ENCODE measurements around the gene LGR5. TPM values are rescaled to one million over a fixed set of nuclear protein-coding genes. Genes with fewer than 3 reads are reported as not detected.
"Not testable (repeated sequence)": the region's sequence is repeated elsewhere in the genome, so short reads cannot be mapped to it uniquely, and the experiment has no call there.

The LGR5 gene
- total RNA-seq, 1 donor, result not detected

- H3K4me3 ChIP-seq (ENCODE audit: low read length), result no peak overlapping the region
- H3K27me3 ChIP-seq (ENCODE audit: insufficient read depth, low read length), result no peaks in the 10 kb centered on the region
Measured at GRCh38 chr12:71478270-71478669, 38.7 kb downstream of the LGR5 start.

GRCh38 chr12:71484272-71484905 is 44.8 kb downstream of the LGR5 start:
- Histone ChIP-seq H3K4me3 (ENCODE audit: low read length) (no peak overlapping the region), H3K27me3 (ENCODE audit: insufficient read depth, low read length) (no peaks in the 10 kb centered on the region), H3K9me3 (ENCODE audit: low read depth, low read length) (no peaks in the 10 kb centered on the region), H3K4me1 (ENCODE audit: insufficient read depth, low read length) (no peaks in the 10 kb centered on the region)

More at GRCh38 chr12:71478270-71478669, 38.7 kb downstream of the LGR5 start:
- Histone ChIP-seq H3K9me3 (ENCODE audit: low read depth, low read length) (no peaks in the 10 kb centered on the region), H3K4me1 (ENCODE audit: insufficient read depth, low read length) (no peaks in the 10 kb centered on the region)

GRCh38 chr12:71490844-71491243 is 51.2 kb downstream of the LGR5 start:
- not testable (repeated sequence) for H3K4me1 ChIP-seq (ENCODE audit: insufficient read depth, low read length); H3K27me3 ChIP-seq (ENCODE audit: insufficient read depth, low read length)
- peaks cover 11% of the 10 kb centered on the region for H3K9me3 ChIP-seq (ENCODE audit: low read depth, low read length)

GRCh38 chr12:71492604-71493003 is 53.0 kb downstream of the LGR5 start:
- Histone ChIP-seq H3K27me3 (ENCODE audit: insufficient read depth, low read length) (no peaks in the 10 kb centered on the region), H3K4me1 (ENCODE audit: insufficient read depth, low read length) (no peaks in the 10 kb centered on the region), H3K9me3 (ENCODE audit: low read depth, low read length) (peaks cover 11% of the 10 kb centered on the region), H3K4me3 (ENCODE audit: low read length) (no peak overlapping the region)

More at GRCh38 chr12:71490844-71491243, 51.2 kb downstream of the LGR5 start:
- not testable (repeated sequence) for H3K4me3 ChIP-seq (ENCODE audit: low read length)

- H3K9me3 ChIP-seq (ENCODE audit: low read depth, low read length), result peaks cover 6% of the 10 kb centered on the region
- no peaks in the 10 kb centered on the region for H3K27me3 ChIP-seq (ENCODE audit: insufficient read depth, low read length)
- H3K4me3 ChIP-seq (ENCODE audit: low read length), result no peak overlapping the region
- peaks cover 3% of the 10 kb centered on the region for H3K4me1 ChIP-seq (ENCODE audit: insufficient read depth, low read length)
Measured at GRCh38 chr12:71499834-71500233, 60.2 kb downstream of the LGR5 start.

- H3K9me3 ChIP-seq (ENCODE audit: low read depth, low read length), result no peaks in the 10 kb centered on the region
- no peaks in the 10 kb centered on the region for H3K27me3 ChIP-seq (ENCODE audit: insufficient read depth, low read length)
- no peak overlapping the region for H3K4me3 ChIP-seq (ENCODE audit: low read length)
- peaks cover 3% of the 10 kb centered on the region for H3K4me1 ChIP-seq (ENCODE audit: insufficient read depth, low read length)
Measured at GRCh38 chr12:71503579-71504391, 64.2 kb downstream of the LGR5 start.

- H3K27me3 ChIP-seq (ENCODE audit: insufficient read depth, low read length), result no peaks in the 10 kb centered on the region
- H3K4me3 ChIP-seq (ENCODE audit: low read length), result no peak overlapping the region
- no peaks in the 10 kb centered on the region for H3K9me3 ChIP-seq (ENCODE audit: low read depth, low read length)
- H3K4me1 ChIP-seq (ENCODE audit: insufficient read depth, low read length), result peaks cover 3% of the 10 kb centered on the region
Measured at GRCh38 chr12:71504476-71504875, 64.9 kb downstream of the LGR5 start.

- Histone ChIP-seq H3K4me3 (ENCODE audit: low read length) (no peak overlapping the region), H3K4me1 (ENCODE audit: insufficient read depth, low read length) (no peaks in the 10 kb centered on the region), H3K9me3 (ENCODE audit: low read depth, low read length) (no peaks in the 10 kb centered on the region), H3K27me3 (ENCODE audit: insufficient read depth, low read length) (no peaks in the 10 kb centered on the region)
Measured at GRCh38 chr12:71509705-71510104, 70.1 kb downstream of the LGR5 start.

GRCh38 chr12:71517145-71517846 is 77.7 kb downstream of the LGR5 start:
- no peaks in the 10 kb centered on the region for H3K9me3 ChIP-seq (ENCODE audit: low read depth, low read length)
- no peaks in the 10 kb centered on the region for H3K27me3 ChIP-seq (ENCODE audit: insufficient read depth, low read length)

GRCh38 chr12:71521125-71521524 is 81.5 kb downstream of the LGR5 start:
- Histone ChIP-seq H3K4me3 (ENCODE audit: low read length) (no peak overlapping the region), H3K4me1 (ENCODE audit: insufficient read depth, low read length) (no peaks in the 10 kb centered on the region), H3K9me3 (ENCODE audit: low read depth, low read length) (no peaks in the 10 kb centered on the region), H3K27me3 (ENCODE audit: insufficient read depth, low read length) (no peaks in the 10 kb centered on the region)

More at GRCh38 chr12:71517145-71517846, 77.7 kb downstream of the LGR5 start:
- H3K4me3 ChIP-seq (ENCODE audit: low read length), result no peak overlapping the region
- H3K4me1 ChIP-seq (ENCODE audit: insufficient read depth, low read length), result no peaks in the 10 kb centered on the region

GRCh38 chr12:71524626-71525025 is 85.0 kb downstream of the LGR5 start:
- Histone ChIP-seq H3K27me3 (ENCODE audit: insufficient read depth, low read length) (no peaks in the 10 kb centered on the region), H3K4me1 (ENCODE audit: insufficient read depth, low read length) (no peaks in the 10 kb centered on the region), H3K9me3 (ENCODE audit: low read depth, low read length) (no peaks in the 10 kb centered on the region), H3K4me3 (ENCODE audit: low read length) (no peak overlapping the region)

- no peak overlapping the region for H3K4me3 ChIP-seq (ENCODE audit: low read length)
- no peaks in the 10 kb centered on the region for H3K4me1 ChIP-seq (ENCODE audit: insufficient read depth, low read length)
- no peaks in the 10 kb centered on the region for H3K9me3 ChIP-seq (ENCODE audit: low read depth, low read length)
- no peaks in the 10 kb centered on the region for H3K27me3 ChIP-seq (ENCODE audit: insufficient read depth, low read length)
Measured at GRCh38 chr12:71533703-71534102, 94.1 kb downstream of the LGR5 start.

GRCh38 chr12:71536279-71536938 is 96.8 kb downstream of the LGR5 start:
- no peaks in the 10 kb centered on the region for H3K9me3 ChIP-seq (ENCODE audit: low read depth, low read length)
- no peaks in the 10 kb centered on the region for H3K27me3 ChIP-seq (ENCODE audit: insufficient read depth, low read length)
- H3K4me1 ChIP-seq (ENCODE audit: insufficient read depth, low read length), result no peaks in the 10 kb centered on the region
- H3K4me3 ChIP-seq (ENCODE audit: low read length), result no peak overlapping the region

GRCh38 chr12:71536939-71537622 is 97.5 kb downstream of the LGR5 start:
- Histone ChIP-seq H3K9me3 (ENCODE audit: low read depth, low read length) (no peaks in the 10 kb centered on the region), H3K4me1 (ENCODE audit: insufficient read depth, low read length) (no peaks in the 10 kb centered on the region), H3K27me3 (ENCODE audit: insufficient read depth, low read length) (no peaks in the 10 kb centered on the region), H3K4me3 (ENCODE audit: low read length) (no peak overlapping the region)

Data from mononuclear cell (primary cell).